Daoy (cell line): Measurements from ENCODE around the gene LRRTM3. TPM values are rescaled to one million over a fixed set of nuclear protein-coding genes. Genes with fewer than 3 reads are reported as not detected.

ENCODE experiments used
- DNase-seq: peaks from one replicate; pipeline ENCODE4 v3.0.0-alpha.2; 2015; ENCODE audit warnings: low read depth
- total RNA-seq: library from RNA; depleted of rRNA; stranded (reverse); fragments of >200 nt; shearing (Covaris generic); gene quantifications from 2 replicates; pipeline ENCODE4 v1.2.3, GENCODE V29; 2014; rRNA removed

Gene LRRTM3
- not detected in 2 replicates for total RNA-seq

DNA sequence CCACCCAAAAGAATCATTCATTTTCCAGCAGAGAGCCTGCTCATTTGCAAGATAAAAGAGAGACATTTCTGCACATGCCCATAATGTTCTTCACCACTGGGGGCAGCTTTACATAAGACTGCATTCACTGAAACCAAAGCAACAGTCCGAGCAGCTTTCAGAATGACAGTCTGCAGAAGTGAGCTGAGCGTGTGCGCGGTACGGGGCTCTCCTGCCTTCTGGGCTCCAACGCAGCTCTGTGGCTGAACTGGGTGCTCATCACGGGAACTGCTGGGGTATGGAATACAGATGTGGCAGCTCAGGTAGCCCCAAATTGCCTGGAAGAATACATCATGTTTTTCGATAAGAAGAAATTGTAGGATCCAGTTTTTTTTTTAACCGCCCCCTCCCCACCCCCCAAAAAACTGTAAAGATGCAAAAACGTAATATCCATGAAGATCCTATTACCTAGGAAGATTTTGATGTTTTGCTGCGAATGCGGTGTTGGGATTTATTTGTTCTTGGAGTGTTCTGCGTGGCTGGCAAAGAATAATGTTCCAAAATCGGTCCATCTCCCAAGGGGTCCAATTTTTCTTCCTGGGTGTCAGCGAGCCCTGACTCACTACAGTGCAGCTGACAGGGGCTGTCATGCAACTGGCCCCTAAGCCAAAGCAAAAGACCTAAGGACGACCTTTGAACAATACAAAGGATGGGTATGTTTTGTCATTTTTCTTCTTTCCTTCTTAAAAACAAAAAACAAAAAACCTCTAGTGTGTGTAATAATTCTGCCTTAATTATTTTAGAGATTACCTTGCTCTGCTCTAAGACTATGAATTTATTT, at the start of gene LRRTM3:
Gene LRRTM3, plus strand, starts transcription at position 141 of the 820 bp plus-strand sequence.
- peak; percentile 2 for DNase-seq

GRCh38 chr10:66877361-66877760, 48.5 kb upstream of the LRRTM3 start:
- DNase-seq, result no peak

DNA sequence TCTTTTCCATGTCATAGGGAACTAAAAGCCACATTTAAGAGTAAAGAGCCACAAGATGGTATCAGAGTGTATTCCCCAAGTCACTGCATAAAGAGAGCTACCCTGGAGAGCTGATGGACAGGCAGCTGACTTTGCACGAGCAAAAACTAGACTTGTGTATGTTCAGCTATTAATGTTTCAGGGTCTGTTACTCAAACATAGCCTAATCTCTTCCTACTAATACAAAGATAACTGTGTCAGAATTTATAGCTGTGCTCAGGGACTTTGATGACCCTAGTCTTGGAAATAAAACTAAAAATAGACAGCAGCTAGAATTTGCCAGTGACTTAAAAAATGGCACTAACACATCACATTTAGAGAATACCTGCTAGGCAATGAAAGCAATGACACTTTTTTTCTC, 45.5 kb upstream of the LRRTM3 start:
- DNase-seq, result no peak

DNA sequence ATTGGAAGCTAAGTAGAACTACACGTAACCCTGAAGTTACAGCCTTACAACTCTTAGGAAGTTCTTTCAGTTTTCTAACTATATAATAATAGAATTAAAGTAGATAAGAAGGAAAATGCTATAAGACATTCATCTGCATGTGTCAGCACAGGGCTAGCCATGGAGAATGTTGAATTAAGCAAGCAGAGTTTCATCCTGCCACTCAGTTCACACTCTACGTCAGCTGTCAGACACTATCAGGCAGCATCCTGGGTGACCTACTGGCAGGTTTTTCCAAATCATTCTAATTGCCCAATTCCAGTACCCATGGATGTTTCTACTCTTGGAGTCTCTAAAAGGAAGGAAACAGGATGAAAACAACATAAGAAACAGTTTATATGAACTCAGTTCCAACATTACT, 45.0 kb upstream of the LRRTM3 start:
- no peak for DNase-seq

DNA sequence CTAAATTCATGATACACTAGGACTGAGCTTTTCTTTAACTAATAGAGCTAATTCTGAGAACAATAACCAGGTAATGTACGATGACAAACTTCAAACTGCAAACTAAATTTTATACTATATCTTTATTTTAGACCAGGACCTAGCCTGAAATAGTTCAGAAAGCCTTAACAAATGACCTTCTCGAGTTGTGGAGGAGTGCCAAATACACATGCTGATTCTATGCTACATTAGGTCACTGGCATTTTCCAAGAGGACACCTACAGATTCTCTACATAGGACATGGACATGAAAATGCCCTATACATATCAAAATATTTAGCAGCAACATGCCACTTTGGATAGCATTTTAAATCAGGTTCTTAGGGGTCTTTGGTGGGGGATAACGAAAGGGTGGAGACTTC, 44.0 kb upstream of the LRRTM3 start:
- DNase-seq, result no peak

DNA sequence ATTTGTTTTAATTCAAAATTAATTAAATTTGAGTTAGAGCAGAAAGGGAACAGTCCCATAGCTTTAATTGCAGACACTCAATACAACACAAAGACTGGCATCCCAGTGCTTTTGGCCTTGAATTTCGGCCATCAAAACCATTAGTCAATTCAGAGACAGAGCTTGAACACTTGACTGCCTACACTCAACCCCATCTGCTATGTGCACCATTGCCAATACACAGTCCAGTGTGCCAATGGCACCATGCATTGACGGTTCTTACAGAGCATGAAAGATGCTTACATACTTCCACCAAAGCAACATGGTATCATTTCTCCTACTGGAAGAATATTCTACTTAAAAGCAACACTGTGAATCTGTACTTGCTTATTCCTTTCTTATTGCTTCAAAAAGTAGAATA, 43.6 kb upstream of the LRRTM3 start:
- no peak for DNase-seq

- no peak for DNase-seq
Measured at GRCh38 chr10:66886848-66887247, 39.0 kb upstream of the LRRTM3 start.

- DNase-seq, result no peak
Measured at GRCh38 chr10:66888237-66888636, 37.6 kb upstream of the LRRTM3 start.

DNA sequence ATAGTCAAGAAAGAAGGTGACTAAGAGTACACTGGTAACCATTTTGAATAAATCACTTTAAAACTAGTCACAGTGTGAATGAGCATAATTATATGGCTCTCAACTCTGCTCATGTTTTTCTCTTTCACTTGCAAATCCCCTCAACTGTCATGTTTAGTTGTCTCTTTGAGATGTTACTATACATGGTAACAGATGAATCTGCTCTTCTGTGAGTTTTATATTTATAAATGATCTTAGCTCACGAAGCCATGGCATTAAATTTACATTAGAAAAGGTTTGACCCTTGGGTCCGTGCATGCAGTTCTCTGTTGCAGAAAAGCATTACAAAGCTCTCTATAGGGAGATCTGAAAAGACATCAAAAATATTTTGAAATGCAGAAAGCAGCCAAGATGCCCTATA, 33.0 kb upstream of the LRRTM3 start:
- DNase-seq, result no peak

- no peak for DNase-seq
Measured at GRCh38 chr10:66910671-66911070, 15.2 kb upstream of the LRRTM3 start.

- DNase-seq, result no peak
Measured at GRCh38 chr10:66916030-66916429, 9.8 kb upstream of the LRRTM3 start.

GRCh38 chr10:66917104-66917503, 8.7 kb upstream of the LRRTM3 start:
- no peak for DNase-seq

GRCh38 chr10:66919248-66919647, 6.6 kb upstream of the LRRTM3 start:
- no peak for DNase-seq

GRCh38 chr10:66924674-66925345, 1.0 kb upstream of the LRRTM3 start:
- no peak for DNase-seq

- DNase-seq, result no peak
Measured at GRCh38 chr10:66925373-66925772, 463 bp upstream of the LRRTM3 start.

- no peak for DNase-seq
Measured at GRCh38 chr10:66926841-66927240, 1.0 kb downstream of the LRRTM3 start.

DNA sequence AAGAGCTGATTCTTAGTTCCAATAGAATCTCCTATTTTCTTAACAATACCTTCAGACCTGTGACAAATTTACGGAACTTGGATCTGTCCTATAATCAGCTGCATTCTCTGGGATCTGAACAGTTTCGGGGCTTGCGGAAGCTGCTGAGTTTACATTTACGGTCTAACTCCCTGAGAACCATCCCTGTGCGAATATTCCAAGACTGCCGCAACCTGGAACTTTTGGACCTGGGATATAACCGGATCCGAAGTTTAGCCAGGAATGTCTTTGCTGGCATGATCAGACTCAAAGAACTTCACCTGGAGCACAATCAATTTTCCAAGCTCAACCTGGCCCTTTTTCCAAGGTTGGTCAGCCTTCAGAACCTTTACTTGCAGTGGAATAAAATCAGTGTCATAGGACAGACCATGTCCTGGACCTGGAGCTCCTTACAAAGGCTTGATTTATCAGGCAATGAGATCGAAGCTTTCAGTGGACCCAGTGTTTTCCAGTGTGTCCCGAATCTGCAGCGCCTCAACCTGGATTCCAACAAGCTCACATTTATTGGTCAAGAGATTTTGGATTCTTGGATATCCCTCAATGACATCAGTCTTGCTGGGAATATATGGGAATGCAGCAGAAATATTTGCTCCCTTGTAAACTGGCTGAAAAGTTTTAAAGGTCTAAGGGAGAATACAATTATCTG, 1.6 kb downstream of the LRRTM3 start:
- DNase-seq, result no peak

DNA sequence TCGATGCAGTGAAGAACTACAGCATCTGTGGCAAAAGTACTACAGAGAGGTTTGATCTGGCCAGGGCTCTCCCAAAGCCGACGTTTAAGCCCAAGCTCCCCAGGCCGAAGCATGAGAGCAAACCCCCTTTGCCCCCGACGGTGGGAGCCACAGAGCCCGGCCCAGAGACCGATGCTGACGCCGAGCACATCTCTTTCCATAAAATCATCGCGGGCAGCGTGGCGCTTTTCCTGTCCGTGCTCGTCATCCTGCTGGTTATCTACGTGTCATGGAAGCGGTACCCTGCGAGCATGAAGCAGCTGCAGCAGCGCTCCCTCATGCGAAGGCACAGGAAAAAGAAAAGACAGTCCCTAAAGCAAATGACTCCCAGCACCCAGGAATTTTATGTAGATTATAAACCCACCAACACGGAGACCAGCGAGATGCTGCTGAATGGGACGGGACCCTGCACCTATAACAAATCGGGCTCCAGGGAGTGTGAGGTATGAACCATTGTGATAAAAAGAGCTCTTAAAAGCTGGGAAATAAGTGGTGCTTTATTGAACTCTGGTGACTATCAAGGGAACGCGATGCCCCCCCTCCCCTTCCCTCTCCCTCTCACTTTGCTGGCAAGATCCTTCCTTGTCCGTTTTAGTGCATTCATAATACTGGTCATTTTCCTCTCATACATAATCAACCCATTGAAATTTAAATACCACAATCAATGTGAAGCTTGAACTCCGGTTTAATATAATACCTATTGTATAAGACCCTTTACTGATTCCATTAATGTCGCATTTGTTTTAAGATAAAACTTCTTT, 2.3 kb downstream of the LRRTM3 start:
- no peak for DNase-seq

- no peak for DNase-seq
Measured at GRCh38 chr10:66928776-66929175, 2.9 kb downstream of the LRRTM3 start.

DNA sequence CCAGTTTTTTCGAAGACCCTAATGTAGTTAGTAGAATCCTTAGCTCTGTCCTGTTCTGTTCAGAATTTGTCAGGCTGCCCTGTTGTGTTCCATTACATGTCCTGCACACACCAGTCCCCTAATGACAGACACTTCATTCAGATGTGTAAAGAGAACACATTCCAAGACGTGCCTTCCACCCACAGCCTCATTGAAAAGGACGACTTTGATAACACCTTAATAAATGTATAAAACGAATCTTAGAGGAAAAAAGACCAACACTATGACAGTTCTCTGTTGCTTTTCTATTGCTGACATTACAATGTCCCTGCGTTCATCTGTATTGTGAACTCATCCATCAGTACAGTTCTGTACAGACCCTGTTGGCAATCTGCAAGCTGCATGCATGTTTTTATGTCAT, 3.5 kb downstream of the LRRTM3 start:
- DNase-seq, result no peak

- peak; percentile 6 for DNase-seq
Measured at GRCh38 chr10:66931340-66931948, 5.6 kb downstream of the LRRTM3 start.
